Measurements from ENCODE around the gene ZFAND3.

DNA sequence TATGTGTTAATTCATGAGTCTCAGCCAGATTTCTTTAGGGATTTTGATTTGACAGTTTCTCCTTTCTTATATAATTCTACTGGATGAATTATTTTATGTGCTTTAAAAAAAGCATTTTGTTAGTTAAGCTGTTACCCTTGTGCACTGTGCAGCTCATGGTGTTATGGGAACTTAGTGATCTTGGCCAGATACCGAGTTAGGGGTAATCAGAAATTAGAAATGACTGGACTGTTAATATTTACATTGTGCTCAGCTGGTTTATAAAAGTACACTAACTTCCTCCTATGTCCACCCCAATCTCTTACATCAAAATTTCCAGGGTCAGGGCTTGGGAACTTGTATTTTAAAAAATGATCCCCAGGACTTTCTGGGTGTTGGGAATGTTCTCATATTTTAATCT, 260.0 kb downstream of the ZFAND3 start:
- TF ChIP-seq, protein P1, sequence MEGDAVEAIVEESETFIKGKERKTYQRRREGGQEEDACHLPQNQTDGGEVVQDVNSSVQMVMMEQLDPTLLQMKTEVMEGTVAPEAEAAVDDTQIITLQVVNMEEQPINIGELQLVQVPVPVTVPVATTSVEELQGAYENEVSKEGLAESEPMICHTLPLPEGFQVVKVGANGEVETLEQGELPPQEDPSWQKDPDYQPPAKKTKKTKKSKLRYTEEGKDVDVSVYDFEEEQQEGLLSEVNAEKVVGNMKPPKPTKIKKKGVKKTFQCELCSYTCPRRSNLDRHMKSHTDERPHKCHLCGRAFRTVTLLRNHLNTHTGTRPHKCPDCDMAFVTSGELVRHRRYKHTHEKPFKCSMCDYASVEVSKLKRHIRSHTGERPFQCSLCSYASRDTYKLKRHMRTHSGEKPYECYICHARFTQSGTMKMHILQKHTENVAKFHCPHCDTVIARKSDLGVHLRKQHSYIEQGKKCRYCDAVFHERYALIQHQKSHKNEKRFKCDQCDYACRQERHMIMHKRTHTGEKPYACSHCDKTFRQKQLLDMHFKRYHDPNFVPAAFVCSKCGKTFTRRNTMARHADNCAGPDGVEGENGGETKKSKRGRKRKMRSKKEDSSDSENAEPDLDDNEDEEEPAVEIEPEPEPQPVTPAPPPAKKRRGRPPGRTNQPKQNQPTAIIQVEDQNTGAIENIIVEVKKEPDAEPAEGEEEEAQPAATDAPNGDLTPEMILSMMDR (IDR thresholded peaks at IDR 0.05), result no peak
- TF ChIP-seq EP300 (IDR thresholded peaks at IDR 0.05), result no peak
- TF ChIP-seq POLR2A (IDR thresholded peaks at IDR 0.05), result no peak
